NCI-H2227 treated with DMSO at 0.1 percent for 48 hours (cell line): ENCODE measurements around the gene SYDE2.
"Not testable (repeated sequence)": the region's sequence is repeated elsewhere in the genome, so short reads cannot be mapped to it uniquely, and the experiment has no call there.

Experiments
- DNase-seq: peaks from one replicate; lab custom pipeline; 2025; lab: John Stamatoyannopoulos, UW

The SYDE2 gene

GRCh38 chr1:85200463-85201339 is at the start of gene SYDE2:
TSS of gene SYDE2 (minus strand) at chr1:85201016. CDS start at chr1:85200996, 20 bp downstream.
- peak; percentile 8 for DNase-seq

GRCh38 chr1:85249042-85249441 is 48.2 kb upstream of the SYDE2 start:
- DNase-seq: not testable (repeated sequence)

GRCh38 chr1:85245891-85246290 is 45.1 kb upstream of the SYDE2 start:
- no peak for DNase-seq

- DNase-seq: no peak
These were observed 44.6 kb upstream of the SYDE2 start for GRCh38 chr1:85245456-85245855.

GRCh38 chr1:85244271-85245061 is 43.6 kb upstream of the SYDE2 start:
- no peak for DNase-seq

- no peak for DNase-seq
These were observed 42.6 kb upstream of the SYDE2 start for GRCh38 chr1:85243372-85243771.

GRCh38 chr1:85240643-85241042 is 39.8 kb upstream of the SYDE2 start:
- DNase-seq: no peak

- no peak for DNase-seq
These were observed 39.4 kb upstream of the SYDE2 start for GRCh38 chr1:85240174-85240601.

GRCh38 chr1:85237613-85238012 is 36.8 kb upstream of the SYDE2 start:
- DNase-seq: no peak

- no peak for DNase-seq
These were observed 29.6 kb upstream of the SYDE2 start for GRCh38 chr1:85230305-85230977.

GRCh38 chr1:85229574-85230097 is 28.8 kb upstream of the SYDE2 start:
- no peak for DNase-seq

GRCh38 chr1:85228972-85229371 is 28.2 kb upstream of the SYDE2 start:
- no peak for DNase-seq

GRCh38 chr1:85225624-85226380 is 25.0 kb upstream of the SYDE2 start:
- no peak for DNase-seq

- peak; percentile 82 for DNase-seq
These were observed 24.2 kb upstream of the SYDE2 start for GRCh38 chr1:85224734-85225623.

- DNase-seq: no peak
These were observed 23.5 kb upstream of the SYDE2 start for GRCh38 chr1:85224295-85224694.

- DNase-seq: no peak
These were observed 22.5 kb upstream of the SYDE2 start for GRCh38 chr1:85223334-85223733.

- DNase-seq: no peak
These were observed 20.0 kb upstream of the SYDE2 start for GRCh38 chr1:85220756-85221201.

- no peak for DNase-seq
These were observed 19.2 kb upstream of the SYDE2 start for GRCh38 chr1:85219853-85220610.

GRCh38 chr1:85216697-85217096 is 15.9 kb upstream of the SYDE2 start:
- no peak for DNase-seq

GRCh38 chr1:85214654-85215053 is 13.8 kb upstream of the SYDE2 start:
- no peak for DNase-seq
